Thyroid gland (tissue), 4 donors: ENCODE measurements around the gene ANG.

ENCODE experiments used
- CTCF ChIP-seq, 6 experiments: fragments of 200-600 bp in 3 of 6; fragments of 450-650 bp in 3 of 6; sonication (generic) in 3 of 6; IDR thresholded peaks; one replicate each; pipeline ENCODE4 v1.5.1; 2016 to 2019; ENCODE audit warnings: antibody characterized with exemption in 6 of 6, mild to moderate bottlenecking in 2 of 6, inconsistent platforms in 1 of 6, moderate library complexity in 1 of 6
- POLR2A ChIP-seq, 2 donors: fragments of 450-650 bp; IDR thresholded peaks; one replicate each; pipeline ENCODE4 v1.6.1; 2017; ENCODE audit warnings: antibody characterized with exemption in 2 of 2, mild to moderate bottlenecking in 2 of 2, moderate library complexity in 1 of 2

GRCh38 chr14:20698934-20699333 lies 10.4 kb downstream of the ANG start:
- TF ChIP-seq CTCF (IDR thresholded peaks at IDR 0.05) (no peak), POLR2A (IDR thresholded peaks at IDR 0.05) (no peak)
